ENCODE data around the gene ZNF709.
A peak's percentile ranks its signal among the peaks of the same experiment; 100 is the strongest.
"Not testable (repeated sequence)": the region's sequence is repeated elsewhere in the genome, so short reads cannot be mapped to it uniquely, and the experiment has no call there.

ZNF709 gene

GRCh38 chr19:12448808-12449207 lies 35.8 kb downstream of the ZNF709 start:
- DNase-seq: no peak

- peak; percentile 61 for DNase-seq
Observed at GRCh38 chr19:12440541-12441316, 43.9 kb downstream of the ZNF709 start, which contains the start of gene ZNF443. Gene ZNF443 (minus strand): TSS chr19:12441021. CDS start chr19:12440914, 107 bp downstream.

GRCh38 chr19:12439686-12440540 lies 44.7 kb downstream of the ZNF709 start:
- DNase-seq: not testable (repeated sequence)

GRCh38 chr19:12430726-12431299 lies 53.8 kb downstream of the ZNF709 start:
- DNase-seq: not testable (repeated sequence)

- no peak for DNase-seq
Observed at GRCh38 chr19:12425888-12426274, 58.7 kb downstream of the ZNF709 start.

GRCh38 chr19:12425236-12425887 lies 59.3 kb downstream of the ZNF709 start:
- DNase-seq: no peak

- not testable (repeated sequence) for DNase-seq
Observed at GRCh38 chr19:12417273-12417672, 67.3 kb downstream of the ZNF709 start.

- no peak for DNase-seq
Observed at GRCh38 chr19:12411893-12412292, 72.7 kb downstream of the ZNF709 start.
